HG02759 (cell line): Measurements from ENCODE around the gene PRSS38.
A peak's percentile ranks its signal among the peaks of the same experiment; 100 is the strongest.

ENCODE experiments used
- ATAC-seq: cut with Tn5 transposase; IDR thresholded peaks from one replicate; pipeline ENCODE4 v1.9.1; 2021; ENCODE audit warnings: mild to moderate bottlenecking, moderate library complexity; ENCODE audit not compliant: unreplicated experiment

The PRSS38 gene

GRCh38 chr1:227778401-227778947 lies 37.0 kb upstream of the PRSS38 start:
- ATAC-seq, result no peak

GRCh38 chr1:227779021-227779441 lies 36.4 kb upstream of the PRSS38 start:
- ATAC-seq, result no peak

GRCh38 chr1:227779685-227780084 lies 35.8 kb upstream of the PRSS38 start:
- ATAC-seq, result no peak

- ATAC-seq, result no peak
Observed at GRCh38 chr1:227780101-227781044, 35.1 kb upstream of the PRSS38 start.

- no peak for ATAC-seq
Observed at GRCh38 chr1:227781314-227781930, 34.1 kb upstream of the PRSS38 start.

- ATAC-seq, result no peak
Observed at GRCh38 chr1:227782226-227782625, 33.2 kb upstream of the PRSS38 start.

- ATAC-seq, result no peak
Observed at GRCh38 chr1:227785094-227785804, 30.2 kb upstream of the PRSS38 start.

- no peak for ATAC-seq
Observed at GRCh38 chr1:227785805-227786671, 29.4 kb upstream of the PRSS38 start.

GRCh38 chr1:227786673-227787512 lies 28.6 kb upstream of the PRSS38 start:
- ATAC-seq, result no peak

GRCh38 chr1:227787513-227788270 lies 27.8 kb upstream of the PRSS38 start:
- peak; percentile 94 for ATAC-seq

GRCh38 chr1:227788271-227789083 lies 27.0 kb upstream of the PRSS38 start:
- peak; percentile 58 for ATAC-seq

- no peak for ATAC-seq
Observed at GRCh38 chr1:227789084-227790033, 26.1 kb upstream of the PRSS38 start.

- ATAC-seq, result no peak
Observed at GRCh38 chr1:227790034-227790400, 25.5 kb upstream of the PRSS38 start.

- ATAC-seq, result no peak
Observed at GRCh38 chr1:227790868-227791267, 24.6 kb upstream of the PRSS38 start.

- ATAC-seq, result no peak
Observed at GRCh38 chr1:227791425-227792143, 23.9 kb upstream of the PRSS38 start.
